AG09309 (cell line): ENCODE results near the gene GNPDA2.

Experiments
- DNase-seq: peaks from one replicate; pipeline ENCODE4 v3.0.0-alpha.2; 2010; ENCODE audit warnings: low read depth
- H3K4me3 ChIP-seq: 2 replicates; pipeline ENCODE4 v1.5.1; 2011; ENCODE audit warnings: mild to moderate bottlenecking, low read depth, low read length, moderate library complexity; ENCODE audit not compliant: control insufficient read depth
- CTCF ChIP-seq: IDR thresholded peaks from 2 replicates; pipeline ENCODE4 v1.5.1; 2011; ENCODE audit warnings: mild to moderate bottlenecking, low read depth, low read length, inconsistent platforms; ENCODE audit not compliant: insufficient read depth, control insufficient read depth; ENCODE audit errors: missing control alignments

Gene GNPDA2

DNA sequence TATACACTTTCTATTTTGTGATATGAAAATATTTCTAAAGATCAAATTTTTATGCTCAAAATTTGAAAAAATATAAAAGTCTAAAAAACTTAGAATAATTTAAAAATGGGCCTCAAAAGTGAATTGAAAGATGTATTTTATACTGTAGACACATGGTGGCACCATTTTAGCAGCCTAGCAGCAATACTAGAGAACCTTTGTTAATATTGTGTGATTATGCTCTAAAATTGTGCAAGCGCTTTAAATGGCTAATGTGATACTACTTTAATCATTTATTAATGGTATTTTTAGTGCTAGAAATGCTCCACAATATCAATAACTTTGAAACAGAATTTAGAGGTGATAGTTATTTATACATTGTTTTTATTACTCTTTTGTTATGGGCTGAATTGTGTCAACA, 51.9 kb downstream of the GNPDA2 start:
- no peak for DNase-seq

DNA sequence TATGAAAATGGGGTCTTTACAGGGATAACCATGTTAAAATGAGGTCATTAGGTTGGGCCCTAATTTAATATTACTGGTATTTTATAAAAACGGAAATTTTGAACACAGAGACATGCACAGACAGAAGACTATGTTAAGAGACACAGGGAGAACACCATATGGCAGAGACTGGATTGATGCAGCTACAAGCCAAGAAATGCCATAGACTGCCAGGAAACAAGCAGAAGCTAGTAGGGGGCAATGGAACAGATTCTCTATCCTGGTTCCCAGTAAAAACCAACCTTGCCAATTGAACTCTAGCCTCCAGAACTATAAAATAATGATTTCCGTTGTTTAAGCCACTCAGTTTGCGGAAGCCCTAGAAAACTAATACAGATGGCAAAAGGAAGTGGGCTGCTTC, 54.7 kb downstream of the GNPDA2 start:
- no peak overlapping the region for H3K4me3 ChIP-seq
- no peak for DNase-seq
- no peak for TF ChIP-seq CTCF

More for the DNA sequence above, 51.9 kb downstream of the GNPDA2 start:
- no peak overlapping the region for H3K4me3 ChIP-seq
- TF ChIP-seq CTCF: no peak

DNA sequence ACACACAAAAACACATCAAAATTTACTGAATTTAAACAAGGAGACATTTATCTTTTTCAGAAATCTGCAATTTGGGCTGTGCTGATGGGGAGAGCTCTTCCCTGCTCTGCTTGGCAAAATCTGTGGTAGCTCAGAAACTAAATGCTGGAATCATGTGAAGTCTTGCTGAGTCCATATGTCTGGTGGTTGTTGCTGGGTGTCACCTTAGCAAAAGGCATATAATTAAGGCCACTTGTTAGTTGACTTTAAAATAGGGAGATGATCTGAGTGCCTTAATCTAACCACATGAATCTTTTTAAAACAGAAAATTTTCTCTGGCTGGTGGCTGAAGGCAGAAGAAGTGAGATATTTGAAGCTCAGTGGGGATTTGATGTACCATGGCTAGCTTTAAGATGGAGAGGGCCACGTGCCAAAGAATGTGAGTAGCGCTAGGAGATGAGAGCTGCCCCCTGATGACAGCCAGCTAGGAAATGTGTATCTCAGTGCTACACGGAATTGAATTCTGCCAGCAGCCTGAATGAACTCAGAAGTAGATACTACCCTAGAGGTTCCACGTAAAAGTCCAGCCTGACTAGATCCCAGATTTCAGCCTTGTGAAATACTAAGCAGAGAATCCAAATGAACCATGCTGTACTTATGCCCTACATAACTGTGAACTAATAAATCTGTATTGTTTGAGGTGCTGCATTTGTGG, 55.7 kb downstream of the GNPDA2 start:
- H3K4me3 ChIP-seq: no peak overlapping the region
- DNase-seq: no peak
- no peak for TF ChIP-seq CTCF

- TF ChIP-seq CTCF: no peak
- no peak for DNase-seq
- H3K4me3 ChIP-seq: no peak overlapping the region
Measured at GRCh38 chr4:44668526-44668925, 57.8 kb downstream of the GNPDA2 start.

- DNase-seq: no peak
- TF ChIP-seq CTCF: no peak
- H3K4me3 ChIP-seq: no peak overlapping the region
Measured at GRCh38 chr4:44663539-44664263, 62.7 kb downstream of the GNPDA2 start.

- TF ChIP-seq CTCF: no peak
- no peak for DNase-seq
- no peak overlapping the region for H3K4me3 ChIP-seq
Measured at GRCh38 chr4:44662623-44663005, 63.7 kb downstream of the GNPDA2 start.
